HEK293 (cell line): ENCODE results near the gene TSKU.

Experiments
- CTCF ChIA-PET: fragments of 350-600 bp; formaldehyde crosslinking; extraction: SDS; loops from one replicate; lab custom pipeline; 2021; ENCODE audit warnings: antibody characterized with exemption; lab: Yijun Ruan, JAX
- POLR2A ChIA-PET: fragments of 300-600 bp; formaldehyde crosslinking; extraction: SDS; loops from one replicate; lab custom pipeline; 2020; ENCODE audit warnings: antibody characterized with exemption, inconsistent platforms; lab: Yijun Ruan, JAX
- H3K27ac ChIP-seq: fragments of 200-500 bp; sonication (Bioruptor generic); 2 replicates; pipeline ENCODE4 v1.5.1; 2014; ENCODE audit warnings: low read depth, low read length, control low read depth, inconsistent platforms; ENCODE audit errors: extremely low read depth
- H3K36me3 ChIP-seq, 2 experiments: fragments of 200-500 bp in 1 of 2; sonication (Bioruptor generic) in 1 of 2; 1 replicate in 1 of 2; 2 replicates in 1 of 2; pipeline ENCODE4 v1.5.1; 2014 to 2017; ENCODE audit warnings: inconsistent platforms in 2 of 2, low read length in 2 of 2; ENCODE audit not compliant: control insufficient read depth in 2 of 2, insufficient read depth in 1 of 2
- H3K4me1 ChIP-seq: fragments of 200-500 bp; sonication (Bioruptor generic); 2 replicates; pipeline ENCODE4 v1.5.1; 2014; ENCODE audit warnings: mild to moderate bottlenecking, low read length, inconsistent platforms; ENCODE audit not compliant: control insufficient read depth, insufficient read depth
- H3K4me3 ChIP-seq: 2 replicates; pipeline ENCODE4 v1.5.1; 2011; ENCODE audit warnings: low read depth, mild to moderate bottlenecking, control low read depth, low read length, moderate library complexity
- H3K9me3 ChIP-seq: fragments of 200-500 bp; sonication (Bioruptor generic); 2 replicates; pipeline ENCODE4 v1.5.1; 2014; ENCODE audit warnings: low read depth, low read length, inconsistent platforms; ENCODE audit not compliant: control insufficient read depth, insufficient read depth
- BCL6B ChIP-seq: fragments of 450-650 bp; formaldehyde crosslinking; IDR thresholded peaks from 2 replicates; pipeline ENCODE4 v1.5.1; 2017; ENCODE audit warnings: missing biosample characterization, missing genetic modification characterization
- GLIS2 ChIP-seq: fragments of 450-650 bp; formaldehyde crosslinking; IDR thresholded peaks from 2 replicates; pipeline ENCODE4 v1.5.1; 2016; ENCODE audit warnings: missing biosample characterization, missing genetic modification characterization
- IKZF3 ChIP-seq: fragments of 450-650 bp; IDR thresholded peaks from 2 replicates; pipeline ENCODE4 v1.5.0; 2018; ENCODE audit warnings: missing biosample characterization, mild to moderate bottlenecking, missing genetic modification characterization, moderate library complexity
- PATZ1 ChIP-seq: fragments of 450-650 bp; formaldehyde crosslinking; IDR thresholded peaks from 2 replicates; pipeline ENCODE4 v1.5.1; 2016; ENCODE audit warnings: missing biosample characterization, missing genetic modification characterization
- SCRT1 ChIP-seq: fragments of 450-650 bp; formaldehyde crosslinking; IDR thresholded peaks from 2 replicates; pipeline ENCODE4 v1.5.1; 2016; ENCODE audit warnings: missing biosample characterization, missing genetic modification characterization, borderline replicate concordance
- SP7 ChIP-seq: fragments of 450-650 bp; formaldehyde crosslinking; IDR thresholded peaks from 2 replicates; pipeline ENCODE4 v1.5.1; 2016; ENCODE audit warnings: missing biosample characterization, missing genetic modification characterization
- ZBTB17 ChIP-seq: fragments of 450-650 bp; formaldehyde crosslinking; IDR thresholded peaks from 2 replicates; pipeline ENCODE4 v1.5.1; 2016; ENCODE audit warnings: missing biosample characterization, missing genetic modification characterization
- ZBTB20 ChIP-seq: fragments of 450-650 bp; formaldehyde crosslinking; IDR thresholded peaks from 2 replicates; pipeline ENCODE4 v1.5.1; 2016; ENCODE audit warnings: missing biosample characterization, missing genetic modification characterization
- ZBTB21 ChIP-seq: fragments of 450-650 bp; formaldehyde crosslinking; IDR thresholded peaks from 2 replicates; pipeline ENCODE4 v1.5.1; 2017; ENCODE audit warnings: missing biosample characterization, missing genetic modification characterization
- ZBTB48 ChIP-seq: fragments of 450-650 bp; formaldehyde crosslinking; IDR thresholded peaks from 2 replicates; pipeline ENCODE4 v1.5.1; 2016; ENCODE audit warnings: missing biosample characterization, missing genetic modification characterization
- ZIC2 ChIP-seq: fragments of 450-650 bp; formaldehyde crosslinking; IDR thresholded peaks from 2 replicates; pipeline ENCODE4 v1.5.1; 2016; ENCODE audit warnings: missing biosample characterization, missing genetic modification characterization
- ZNF10 ChIP-seq: fragments of 450-650 bp; formaldehyde crosslinking; IDR thresholded peaks from 2 replicates; pipeline ENCODE4 v1.5.1; 2017; ENCODE audit warnings: missing biosample characterization, missing genetic modification characterization
- ZNF132 ChIP-seq: fragments of 450-650 bp; formaldehyde crosslinking; IDR thresholded peaks from 2 replicates; pipeline ENCODE4 v1.5.1; 2017; ENCODE audit warnings: missing biosample characterization, missing genetic modification characterization, borderline replicate concordance
- ZNF214 ChIP-seq: fragments of 450-650 bp; formaldehyde crosslinking; IDR thresholded peaks from 2 replicates; pipeline ENCODE4 v1.5.1; 2017; ENCODE audit warnings: missing biosample characterization, mild to moderate bottlenecking, missing genetic modification characterization, borderline replicate concordance
- ZNF23 ChIP-seq: fragments of 450-650 bp; formaldehyde crosslinking; IDR thresholded peaks from 2 replicates; pipeline ENCODE4 v1.5.1; 2016; ENCODE audit warnings: missing biosample characterization, missing genetic modification characterization, borderline replicate concordance
- ZNF292 ChIP-seq: fragments of 450-650 bp; formaldehyde crosslinking; IDR thresholded peaks from 2 replicates; pipeline ENCODE4 v1.5.1; 2016; ENCODE audit warnings: low read depth, missing biosample characterization, missing genetic modification characterization, borderline replicate concordance
- ZNF518A ChIP-seq: fragments of 450-650 bp; formaldehyde crosslinking; conservative IDR thresholded peaks from 2 replicates; pipeline ENCODE4 v1.5.1; 2016; ENCODE audit warnings: low read depth, missing biosample characterization, missing genetic modification characterization
- ZNF548 ChIP-seq: fragments of 450-650 bp; formaldehyde crosslinking; IDR thresholded peaks from 2 replicates; pipeline ENCODE4 v1.5.1; 2016; ENCODE audit warnings: missing biosample characterization, missing genetic modification characterization
- ZNF600 ChIP-seq: fragments of 450-650 bp; formaldehyde crosslinking; IDR thresholded peaks from 2 replicates; pipeline ENCODE4 v1.5.1; 2016; ENCODE audit warnings: missing biosample characterization, missing genetic modification characterization
- ZNF768 ChIP-seq: fragments of 450-650 bp; formaldehyde crosslinking; IDR thresholded peaks from 2 replicates; pipeline ENCODE4 v1.5.1; 2018; ENCODE audit warnings: missing biosample characterization, mild to moderate bottlenecking, missing genetic modification characterization

TSKU gene

GRCh38 chr11:76822406-76822805 lies 39.2 kb downstream of the TSKU start:
- ChIA-PET POLR2A (no interaction called here), CTCF (interaction anchor here (0.7 kb wide), 2 partner anchors 325 to 378 kb away, joined by 4 to 5 read pairs; no protein-coding TSS in a partner anchor)
- H3K4me3 ChIP-seq, result no peak overlapping the region
- TF ChIP-seq SCRT1 (tag by site-specific recombination) (no peak), ZNF132 (tag by site-specific recombination) (no peak), ZNF10 (tag by site-specific recombination) (no peak), ZNF214 (tag by site-specific recombination) (no peak), ZNF548 (no peak), ZNF23 (tag by site-specific recombination) (no peak)
- no peaks in the 10 kb centered on the region for H3K36me3 ChIP-seq
- H3K9me3 ChIP-seq, result no peaks in the 10 kb centered on the region
- no peak overlapping the region for H3K27ac ChIP-seq
- no peaks in the 10 kb centered on the region for H3K4me1 ChIP-seq

GRCh38 chr11:76823481-76824028 lies 40.4 kb downstream of the TSKU start:
- CTCF ChIA-PET, result interaction anchor here (0.8 to 1.3 kb wide), 2 partner anchors 11 to 12 kb away, joined by 4 to 8 read pairs; no protein-coding TSS in a partner anchor
- POLR2A ChIA-PET, result interaction anchor here (0.5 kb wide), 2 partner anchors 19 to 138 kb away, joined by 3 to 4 read pairs; no protein-coding TSS in a partner anchor
- H3K27ac ChIP-seq, result no peak overlapping the region
- no peaks in the 10 kb centered on the region for H3K4me1 ChIP-seq
- no peaks in the 10 kb centered on the region for H3K36me3 ChIP-seq
- H3K4me3 ChIP-seq, result peak overlapping the region; percentile 4
- TF ChIP-seq GLIS2 (tag by site-specific recombination) (peak; percentile 18; the same call in 1 of the 2 replicates), ZNF548 (peak; percentile 38; the same call in 1 of the 2 replicates), ZNF292 (tag by site-specific recombination) (no peak), ZNF768 (tag by site-specific recombination) (no peak), SP7 (0 out of 2 replicates have a peak, but pooled peaks have one; percentile 14), ZIC2 (tag by site-specific recombination) (peak; percentile 58), ZNF600 (tag by site-specific recombination) (peak; percentile 71), ZNF214 (tag by site-specific recombination) (no peak), PATZ1 (tag by site-specific recombination) (peak; percentile 35; the same call in 1 of the 2 replicates), ZNF518A (peak; percentile 41; the same call in 1 of the 2 replicates), BCL6B (tag by site-specific recombination) (peak; percentile 36; the same call in 1 of the 2 replicates), ZBTB48 (peak; percentile 47; the same call in 1 of the 2 replicates), ZBTB21 (no peak), ZBTB17 (tag by site-specific recombination) (peak; percentile 80), ZBTB20 (tag by site-specific recombination) (peak; percentile 84), IKZF3 (tag by site-specific recombination) (peak; percentile 85)
- no peaks in the 10 kb centered on the region for H3K9me3 ChIP-seq
